ENCODE measurements around the gene AKAP13. TPM values are rescaled to one million over a fixed set of nuclear protein-coding genes. Genes with fewer than 3 reads are reported as not detected.
"Not testable (repeated sequence)": the region's sequence is repeated elsewhere in the genome, so short reads cannot be mapped to it uniquely, and the experiment has no call there.

The AKAP13 gene
- total RNA-seq, 1 donor from 2014 or later, result 114 TPM

DNA sequence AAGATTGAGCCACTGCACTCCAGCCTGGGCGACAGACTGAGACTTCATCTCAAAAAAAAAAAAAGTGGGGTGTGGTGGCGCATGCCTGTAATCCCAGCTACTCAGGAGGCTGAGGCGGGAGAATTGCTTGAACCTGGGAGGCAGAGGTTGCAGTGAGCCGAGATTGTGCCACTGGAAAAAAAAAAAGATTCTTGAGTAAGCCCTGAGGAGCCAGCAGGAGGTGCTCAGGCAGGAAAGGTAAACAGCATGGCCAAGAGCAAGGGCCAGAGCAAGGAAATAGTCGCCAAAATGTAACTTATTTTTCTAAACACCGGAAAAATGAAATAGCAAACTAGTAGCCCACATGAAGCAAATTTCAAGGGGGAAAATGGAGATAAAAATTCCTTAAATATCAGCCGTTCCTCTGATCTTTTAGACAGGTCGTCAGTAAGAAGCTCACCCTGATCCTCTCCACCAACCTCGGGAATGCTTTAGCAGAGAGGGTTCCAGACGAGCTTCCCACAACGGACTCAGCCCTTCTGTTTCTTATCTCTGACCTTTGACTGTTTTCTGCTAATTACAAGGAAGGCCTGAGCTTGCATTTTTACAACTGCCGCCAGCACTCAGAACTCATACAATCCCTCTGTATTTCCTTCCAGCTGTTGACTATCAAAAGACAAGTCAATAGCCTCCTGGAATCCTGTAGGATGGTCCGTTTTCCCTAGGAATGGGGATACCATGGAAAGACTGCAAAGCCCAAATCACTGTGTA lies 45.0 kb upstream of the AKAP13 start:
- H3K4me3 Mint-ChIP-seq (ENCODE audit: low read depth), result no peak overlapping the region

DNA sequence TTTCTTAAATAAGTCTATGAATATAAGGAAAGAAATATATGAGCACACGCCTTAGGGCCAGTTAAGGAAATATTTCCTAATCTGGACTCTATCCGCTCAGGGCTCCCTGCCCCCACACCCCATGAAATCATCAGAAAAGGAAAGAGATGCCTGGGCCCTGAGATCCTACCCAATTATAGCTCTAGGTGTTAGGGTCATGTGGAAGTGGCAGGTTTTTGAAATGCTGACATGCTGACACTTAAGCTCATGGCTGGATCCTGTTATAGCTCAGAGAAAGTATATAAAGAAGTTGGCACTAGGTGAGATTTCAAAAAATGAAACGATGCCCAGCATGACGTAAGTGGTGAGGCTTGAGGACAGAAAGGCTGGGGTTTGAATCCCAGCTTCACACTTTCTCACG lies 43.5 kb upstream of the AKAP13 start:
- Mint-ChIP-seq H3K4me3 (ENCODE audit: low read depth) (no peak overlapping the region), H3K36me3 (ENCODE audit: insufficient read depth) (no peaks in the 10 kb centered on the region), H3K27me3 (peaks cover 13% of the 10 kb centered on the region), H3K4me1 (ENCODE audit: low read depth) (peaks cover 9% of the 10 kb centered on the region), H3K27ac (no peak overlapping the region), H3K9me3 (ENCODE audit: low read depth) (no peaks in the 10 kb centered on the region)
- TF ChIP-seq, protein P1, sequence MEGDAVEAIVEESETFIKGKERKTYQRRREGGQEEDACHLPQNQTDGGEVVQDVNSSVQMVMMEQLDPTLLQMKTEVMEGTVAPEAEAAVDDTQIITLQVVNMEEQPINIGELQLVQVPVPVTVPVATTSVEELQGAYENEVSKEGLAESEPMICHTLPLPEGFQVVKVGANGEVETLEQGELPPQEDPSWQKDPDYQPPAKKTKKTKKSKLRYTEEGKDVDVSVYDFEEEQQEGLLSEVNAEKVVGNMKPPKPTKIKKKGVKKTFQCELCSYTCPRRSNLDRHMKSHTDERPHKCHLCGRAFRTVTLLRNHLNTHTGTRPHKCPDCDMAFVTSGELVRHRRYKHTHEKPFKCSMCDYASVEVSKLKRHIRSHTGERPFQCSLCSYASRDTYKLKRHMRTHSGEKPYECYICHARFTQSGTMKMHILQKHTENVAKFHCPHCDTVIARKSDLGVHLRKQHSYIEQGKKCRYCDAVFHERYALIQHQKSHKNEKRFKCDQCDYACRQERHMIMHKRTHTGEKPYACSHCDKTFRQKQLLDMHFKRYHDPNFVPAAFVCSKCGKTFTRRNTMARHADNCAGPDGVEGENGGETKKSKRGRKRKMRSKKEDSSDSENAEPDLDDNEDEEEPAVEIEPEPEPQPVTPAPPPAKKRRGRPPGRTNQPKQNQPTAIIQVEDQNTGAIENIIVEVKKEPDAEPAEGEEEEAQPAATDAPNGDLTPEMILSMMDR (IDR thresholded peaks at IDR 0.05; ENCODE audit: unreplicated experiment), result no peak
- no peak for DNase-seq (ENCODE audit: low spot score, unreplicated experiment)

More for the DNA sequence above, 45.0 kb upstream of the AKAP13 start:
- H3K36me3 Mint-ChIP-seq (ENCODE audit: insufficient read depth), result no peaks in the 10 kb centered on the region
- no peak for DNase-seq (ENCODE audit: low spot score, unreplicated experiment)
- peaks cover 20% of the 10 kb centered on the region for H3K4me1 Mint-ChIP-seq (ENCODE audit: low read depth)
- H3K27me3 Mint-ChIP-seq, result peaks cover 17% of the 10 kb centered on the region
- TF ChIP-seq, protein P1 (IDR thresholded peaks at IDR 0.05; ENCODE audit: unreplicated experiment), result peak; percentile 9
- H3K27ac Mint-ChIP-seq, result peak overlapping the region; percentile 67
- no peaks in the 10 kb centered on the region for H3K9me3 Mint-ChIP-seq (ENCODE audit: low read depth)

DNA sequence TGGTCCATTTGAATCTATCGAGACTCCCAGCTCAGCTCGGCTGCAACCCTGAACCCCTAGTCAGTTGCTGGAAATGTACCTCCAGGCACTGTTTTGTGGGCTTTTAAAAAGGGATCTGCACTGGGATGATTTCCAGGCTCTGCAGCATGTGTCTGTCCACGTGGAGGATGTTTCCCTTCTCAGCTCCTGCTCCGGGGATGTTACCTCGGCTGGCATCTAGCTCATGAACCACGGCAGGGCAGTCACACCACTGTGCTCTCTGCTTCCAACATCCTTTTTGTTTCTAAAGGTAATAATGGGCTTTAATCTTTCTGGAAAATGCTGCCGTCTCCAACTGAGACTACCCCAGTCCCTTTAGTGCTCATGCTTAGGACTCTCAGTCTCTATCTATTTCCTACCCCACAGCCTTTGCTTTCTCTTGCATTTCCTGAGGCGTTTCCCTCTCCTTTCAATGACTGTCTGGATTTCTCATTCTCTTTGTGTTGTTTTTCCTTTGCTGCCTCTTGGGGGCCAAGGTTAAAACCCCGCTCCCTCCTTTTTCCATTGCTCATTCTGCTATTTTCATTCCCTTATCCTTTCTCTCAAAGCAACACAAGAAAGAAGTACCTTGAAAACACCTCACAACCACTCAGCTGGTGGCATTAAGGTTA lies 42.9 kb upstream of the AKAP13 start:
- no peak for DNase-seq (ENCODE audit: low spot score, unreplicated experiment)
- H3K27me3 Mint-ChIP-seq, result peaks cover 13% of the 10 kb centered on the region

DNA sequence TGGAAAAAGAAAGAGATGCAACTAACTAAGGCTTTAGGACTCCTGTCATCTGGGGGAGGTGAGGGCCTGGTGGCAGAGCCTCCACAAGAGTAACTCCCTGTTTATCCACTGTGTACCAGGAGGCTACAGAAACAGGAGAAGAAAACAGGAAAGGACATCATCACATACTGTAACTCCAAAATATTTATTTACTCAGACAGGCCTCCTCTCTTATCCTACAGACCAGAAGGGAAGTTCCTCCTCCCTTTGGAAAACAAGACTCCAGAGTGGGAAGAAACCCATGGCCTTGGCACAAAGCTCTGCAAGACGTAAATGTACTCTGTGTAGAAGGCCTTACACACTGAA lies 40.1 kb upstream of the AKAP13 start:
- Mint-ChIP-seq H3K4me1 (ENCODE audit: low read depth) (peaks cover 6% of the 10 kb centered on the region), H3K36me3 (ENCODE audit: insufficient read depth) (no peaks in the 10 kb centered on the region), H3K27me3 (peaks cover 13% of the 10 kb centered on the region), H3K27ac (no peak overlapping the region), H3K9me3 (ENCODE audit: low read depth) (no peaks in the 10 kb centered on the region), H3K4me3 (ENCODE audit: low read depth) (no peak overlapping the region)
- DNase-seq (ENCODE audit: low spot score, unreplicated experiment), result no peak
- TF ChIP-seq, protein P1 (IDR thresholded peaks at IDR 0.05; ENCODE audit: unreplicated experiment), result no peak

More for the DNA sequence above, 42.9 kb upstream of the AKAP13 start:
- no peak overlapping the region for H3K27ac Mint-ChIP-seq
- no peak overlapping the region for H3K4me3 Mint-ChIP-seq (ENCODE audit: low read depth)
- TF ChIP-seq, protein P1 (IDR thresholded peaks at IDR 0.05; ENCODE audit: unreplicated experiment), result no peak
- no peaks in the 10 kb centered on the region for H3K36me3 Mint-ChIP-seq (ENCODE audit: insufficient read depth)
- H3K9me3 Mint-ChIP-seq (ENCODE audit: low read depth), result no peaks in the 10 kb centered on the region
- peaks cover 9% of the 10 kb centered on the region for H3K4me1 Mint-ChIP-seq (ENCODE audit: low read depth)

DNA sequence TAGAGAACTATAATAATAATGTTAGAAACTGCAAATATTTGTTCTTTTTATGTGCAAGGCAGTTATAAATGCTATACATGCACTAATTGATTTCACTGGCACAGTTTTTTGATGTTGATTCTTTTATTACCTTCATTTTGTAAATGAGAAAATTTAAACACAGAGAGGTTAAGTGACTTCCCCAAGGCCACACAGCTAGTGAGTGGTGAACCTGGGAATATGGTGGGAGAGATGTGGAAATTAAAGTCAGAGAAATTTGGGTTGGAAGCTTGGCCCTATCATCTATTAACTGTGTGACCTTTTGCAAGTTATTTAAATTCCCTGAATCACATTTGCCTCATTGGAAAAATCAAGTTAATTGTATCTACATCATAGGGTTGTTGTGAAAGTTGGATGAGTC lies 39.6 kb upstream of the AKAP13 start:
- H3K27ac Mint-ChIP-seq, result no peak overlapping the region
- H3K9me3 Mint-ChIP-seq (ENCODE audit: low read depth), result no peaks in the 10 kb centered on the region
- no peak for DNase-seq (ENCODE audit: low spot score, unreplicated experiment)
- TF ChIP-seq, protein P1 (IDR thresholded peaks at IDR 0.05; ENCODE audit: unreplicated experiment), result no peak
- H3K27me3 Mint-ChIP-seq, result peaks cover 13% of the 10 kb centered on the region
- no peak overlapping the region for H3K4me3 Mint-ChIP-seq (ENCODE audit: low read depth)
- no peaks in the 10 kb centered on the region for H3K36me3 Mint-ChIP-seq (ENCODE audit: insufficient read depth)
- peaks cover under 1% of the 10 kb centered on the region for H3K4me1 Mint-ChIP-seq (ENCODE audit: low read depth)

DNA sequence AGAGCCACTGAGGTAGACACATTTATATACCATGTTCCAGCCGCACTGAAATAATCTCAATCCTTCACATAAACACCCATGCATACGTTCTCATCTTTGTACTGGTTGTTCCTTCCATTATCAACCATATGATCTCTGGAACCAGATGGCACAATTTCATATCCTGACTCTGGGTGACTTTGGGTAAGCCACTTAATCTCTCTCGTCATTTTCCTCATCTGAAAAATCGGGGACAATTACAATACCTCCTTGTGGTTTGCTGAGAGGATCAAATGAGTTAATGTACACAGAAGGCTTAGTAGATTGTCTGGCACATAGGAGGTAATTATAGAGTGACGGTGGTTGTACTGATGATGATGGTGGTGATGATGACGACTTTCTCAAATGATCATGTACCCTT lies 38.2 kb upstream of the AKAP13 start:
- not testable (repeated sequence) for H3K9me3 Mint-ChIP-seq (ENCODE audit: low read depth); H3K36me3 Mint-ChIP-seq (ENCODE audit: insufficient read depth); H3K4me3 Mint-ChIP-seq (ENCODE audit: low read depth); H3K27ac Mint-ChIP-seq; H3K4me1 Mint-ChIP-seq (ENCODE audit: low read depth); DNase-seq (ENCODE audit: low spot score, unreplicated experiment)
- H3K27me3 Mint-ChIP-seq, result peaks cover 13% of the 10 kb centered on the region

DNA sequence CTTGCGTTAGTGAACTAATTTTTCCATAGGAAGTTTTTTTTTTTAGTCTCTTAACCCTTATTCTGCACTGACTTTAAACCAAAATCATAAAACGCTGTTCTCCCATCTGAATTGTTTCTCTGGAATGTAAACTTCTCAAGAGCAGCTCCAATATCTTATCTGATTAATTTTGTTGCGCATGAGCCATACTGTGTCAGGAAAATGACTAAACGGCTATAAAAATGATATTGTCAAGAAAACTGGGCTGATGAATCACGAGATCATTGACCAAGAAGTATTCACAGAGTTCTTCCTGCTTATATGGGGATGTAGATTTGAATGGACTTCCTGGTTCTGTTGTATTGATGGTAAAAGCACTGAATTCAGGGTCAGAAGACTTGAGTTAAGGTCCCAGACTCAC lies 37.0 kb upstream of the AKAP13 start:
- H3K27ac Mint-ChIP-seq; DNase-seq (ENCODE audit: low spot score, unreplicated experiment); H3K4me3 Mint-ChIP-seq (ENCODE audit: low read depth); H3K36me3 Mint-ChIP-seq (ENCODE audit: insufficient read depth); H3K4me1 Mint-ChIP-seq (ENCODE audit: low read depth); H3K9me3 Mint-ChIP-seq (ENCODE audit: low read depth); H3K27me3 Mint-ChIP-seq: not testable (repeated sequence)

DNA sequence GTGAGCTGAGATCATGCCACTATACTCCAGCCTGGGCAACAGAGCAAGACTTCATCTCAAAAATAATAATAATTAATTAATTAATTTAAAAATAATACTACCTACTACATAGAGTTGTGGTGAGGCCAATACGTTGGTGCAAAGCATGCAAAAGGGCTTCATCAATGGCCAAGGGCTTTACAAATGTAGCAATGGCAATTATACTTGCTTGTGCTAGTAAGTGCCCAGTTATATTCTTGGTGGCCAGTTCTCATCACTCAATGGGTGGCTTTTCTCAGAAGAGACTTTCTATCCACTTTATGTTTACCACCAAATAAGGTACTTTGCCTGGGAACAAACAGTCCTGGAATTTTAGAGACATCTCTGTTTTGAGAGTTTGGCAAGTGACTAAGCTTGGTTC lies 36.2 kb upstream of the AKAP13 start:
- not testable (repeated sequence) for H3K27ac Mint-ChIP-seq; DNase-seq (ENCODE audit: low spot score, unreplicated experiment); H3K9me3 Mint-ChIP-seq (ENCODE audit: low read depth); H3K4me3 Mint-ChIP-seq (ENCODE audit: low read depth); H3K36me3 Mint-ChIP-seq (ENCODE audit: insufficient read depth)
- Mint-ChIP-seq H3K27me3 (peaks cover 12% of the 10 kb centered on the region), H3K4me1 (ENCODE audit: low read depth) (peaks cover 12% of the 10 kb centered on the region)

All from progenitor cell of endocrine pancreas (in vitro differentiated cells).